K562 (cell line): Measurements from ENCODE around the gene BCAN. TPM values are rescaled to one million over a fixed set of nuclear protein-coding genes. Genes with fewer than 3 reads are reported as not detected.
A peak's percentile ranks its signal among the peaks of the same experiment; 100 is the strongest.

Experiments
- ATAC-seq: fragments of 200-7000 bp; cut with Tn5 transposase; 3 replicates; pipeline ENCODE4 v1.9.1; 2020; ENCODE audit warnings: moderate library complexity
- BruUV-seq: library from RNA; stranded (reverse); fragments of 400-500 nt; replicated peaks from 2 replicates; lab custom pipeline; 2021; lab: Mats Ljungman, UMichigan
- CTCF ChIA-PET: fragments of 300-600 bp; formaldehyde crosslinking; extraction: SDS; loops from one replicate; lab custom pipeline; 2021; ENCODE audit warnings: low intra/inter-chr PET ratio; lab: Yijun Ruan, JAX
- POLR2A ChIA-PET: fragments of 300-600, 350-650 bp; sonication (Branson Sonifier 250); formaldehyde crosslinking; extraction: SDS; loops from one replicate; lab custom pipeline; 2021; ENCODE audit warnings: antibody characterized with exemption, inconsistent platforms; lab: Yijun Ruan, JAX
- DNase-seq, 4 experiments: peaks; one replicate each; pipeline versions ENCODE4 v3.0.0 to v3.0.0-alpha.2; 2011 to 2018; ENCODE audit warnings: low spot score in 3 of 4, mixed read lengths in 3 of 4; ENCODE audit errors: extremely low read depth in 1 of 4
- FAIRE-seq: peaks from 2 replicates; lab custom pipeline; 2011; peaks lifted over from hg19 to GRCh38; lab: Jason Lieb, UNC
- H2AFZ ChIP-seq: 2 replicates; pipeline ENCODE4 v1.6.0; 2011; ENCODE audit warnings: low read depth, low read length, control low read depth, inconsistent platforms
- H3K27ac ChIP-seq: fragments of 200-600 bp; 3 replicates; pipeline ENCODE4 v1.8.0; 2011; ENCODE audit warnings: low read depth, mild to moderate bottlenecking, control low read depth, inconsistent platforms, low read length, moderate library complexity, mixed read lengths; ENCODE audit errors: extremely low read depth
- H3K27me3 ChIP-seq, 2 experiments: fragments of 300-600 bp in 1 of 2; 2 replicates in 1 of 2; 3 replicates in 1 of 2; pipeline versions ENCODE4 v1.6.0 to v1.8.0; 2011; ENCODE audit warnings: inconsistent platforms in 2 of 2, low read length in 2 of 2, mild to moderate bottlenecking in 1 of 2, mixed read lengths in 1 of 2, moderate library complexity in 1 of 2; ENCODE audit not compliant: control insufficient read depth in 2 of 2, insufficient read depth in 2 of 2
- H3K36me3 ChIP-seq: fragments of 300-600 bp; 3 replicates; pipeline ENCODE4 v1.8.0; 2011; ENCODE audit warnings: mild to moderate bottlenecking, low read length, inconsistent platforms; ENCODE audit not compliant: control insufficient read depth, insufficient read depth
- H3K4me1 ChIP-seq, 2 experiments: fragments of 200-600 bp in 1 of 2; replicated peaks in 1 of 2; 2 replicates in 1 of 2; 3 replicates in 1 of 2; pipeline versions ENCODE4 v1.5.1 to v1.8.0; 2011; ENCODE audit warnings: inconsistent platforms in 2 of 2, low read length in 2 of 2, mild to moderate bottlenecking in 1 of 2, mixed read lengths in 1 of 2, moderate library complexity in 1 of 2; ENCODE audit not compliant: control insufficient read depth in 2 of 2, insufficient read depth in 2 of 2
- H3K4me2 ChIP-seq: 2 replicates; pipeline ENCODE4 v1.6.1; 2011; ENCODE audit warnings: low read length, control low read depth, inconsistent platforms, mixed read lengths; ENCODE audit not compliant: insufficient read depth
- H3K4me3 ChIP-seq: fragments of 200-600 bp; sonication (generic), shearing (Covaris generic); 2 replicates; pipeline ENCODE4 v1.5.1; 2016; ENCODE audit warnings: control low read depth, inconsistent platforms
- H3K79me2 ChIP-seq: fragments of 200-600 bp; 3 replicates; pipeline ENCODE4 v1.8.0; 2011; ENCODE audit warnings: low read length, inconsistent platforms; ENCODE audit not compliant: control insufficient read depth, insufficient read depth
- H3K9ac ChIP-seq, 2 experiments: 2 replicates each; pipeline versions ENCODE4 v1.6.0 to v1.6.1; 2011; ENCODE audit warnings: low read depth in 2 of 2, low read length in 2 of 2, control low read depth in 1 of 2, inconsistent platforms in 1 of 2, mild to moderate bottlenecking in 1 of 2, mixed read lengths in 1 of 2; ENCODE audit not compliant: insufficient read depth in 1 of 2
- H3K9me1 ChIP-seq: one replicate; pipeline ENCODE4 v1.6.0; 2011; ENCODE audit warnings: inconsistent platforms, mild to moderate bottlenecking, low read length, moderate library complexity; ENCODE audit not compliant: control insufficient read depth, insufficient read depth
- H3K9me3 ChIP-seq: replicated peaks from 2 replicates; pipeline ENCODE4 v1.5.1; 2011; ENCODE audit warnings: low read depth, low read length, inconsistent platforms; ENCODE audit not compliant: control insufficient read depth, insufficient read depth
- H4K20me1 ChIP-seq: replicated peaks from 2 replicates; pipeline ENCODE4 v1.6.1; 2011; ENCODE audit warnings: low read length, inconsistent platforms, mixed read lengths; ENCODE audit not compliant: control insufficient read depth, insufficient read depth
- MCM2 ChIP-seq: fragments of 450-650 bp; IDR thresholded peaks from 2 replicates; pipeline ENCODE4 v1.6.1; 2017; ENCODE audit warnings: low read depth, mild to moderate bottlenecking
- ZFP36 ChIP-seq: fragments of 150-350 bp; IDR thresholded peaks from 2 replicates; pipeline ENCODE4 v1.6.1; 2018; ENCODE audit warnings: low read length, low read depth; ENCODE audit not compliant: partially characterized antibody
- ZNF263 ChIP-seq: sonication (generic); formaldehyde crosslinking; IDR thresholded peaks from 2 replicates; pipeline ENCODE4 v1.8.0; 2022; ENCODE audit warnings: mild to moderate bottlenecking, missing genetic modification reagents, borderline replicate concordance
- ZNF518B ChIP-seq: fragments of 250-450 bp; sonication (Bioruptor Pico); IDR thresholded peaks from 2 replicates; pipeline ENCODE4 v1.5.0; 2021; ENCODE audit warnings: mild to moderate bottlenecking, moderate library complexity
- WGBS: fragments of 100-300 bp; shearing (Covaris generic); methylation state at CpG from one replicate; pipeline ENCODE4 v1.1.6; 2016; ENCODE audit warnings: low coverage, mixed read lengths; ENCODE audit not compliant: insufficient coverage; ENCODE audit errors: missing lambda C conversion rate; 5-methylcytosine and 5-hydroxymethylcytosine counted together
- in situ Hi-C: fragments of 300-500 bp; cut with MboI; formaldehyde crosslinking; loops from 4 replicates; pipeline ENCODE4 v1.15.0; 2018; ENCODE audit warnings: inconsistent platforms, mixed read lengths
- intact Hi-C: fragments of 100-400 bp; cut with micrococcal nuclease; formaldehyde crosslinking; loops from 2 replicates; pipeline ENCODE4 v1.14.2; 2022
- polyA plus RNA-seq, 8 experiments: library from polyadenylated mRNA; depleted of rRNA in 4 of 8; stranded (reverse) in 5 of 8; unstranded in 3 of 8; fragments of >200 nt; fragmentation: Nextera tagmentation in 2 of 8; fragmentation: Illumina TruSeq in 1 of 8; extraction: Ambion mirVana in 2 of 8; extraction: Trizol in 1 of 8; gene quantifications; 2 replicates each; pipeline versions ENCODE4 v1.2.1 to v1.2.3, GENCODE V29; 2011 to 2014; ENCODE audit warnings: inconsistent platforms in 1 of 8, missing spikeins in 1 of 8
- total RNA-seq, 7 experiments: library from RNA; depleted of rRNA in 6 of 7; stranded (reverse); fragments of >200 nt in 6 of 7; fragmentation: Illumina TruSeq in 2 of 7; extraction: Trizol in 2 of 7; gene quantifications; 2 replicates each; pipeline versions ENCODE4 v1.2.1 to v1.2.3, GENCODE V29; 2011 to 2021; ENCODE audit warnings: low replicate concordance in 1 of 7

The BCAN gene
- total and polyA plus RNA-seq, 9 of the 15 experiments (the other 6 are each of a cell fraction or from before 2014, with no cell fraction given): 0.04 to 0.33 (median 0.14) TPM; not detected in 5

GRCh38 chr1:156669794-156670193, 27.9 kb downstream of the BCAN start:
- ATAC-seq (no peak), FAIRE-seq (no peak), DNase-seq (no peak)
- H3K27me3 ChIP-seq: no peaks in the 10 kb centered on the region
- H3K9me1 ChIP-seq: no peaks in the 10 kb centered on the region
- TF ChIP-seq ZNF263 (CRISPR knock-in tag) (peak; percentile 90), MCM2 (no peak)
- no peaks in the 10 kb centered on the region for H3K36me3 ChIP-seq
- no peaks in the 10 kb centered on the region for H3K9me3 ChIP-seq
- no peak overlapping the region for H2AFZ ChIP-seq
- H3K9ac ChIP-seq: peak overlapping the region in 1 of 2 experiments; percentile 87; a peak in 2 of 4 replicates
- H3K4me3 ChIP-seq: no peak overlapping the region
- H3K79me2 ChIP-seq: no peaks in the 10 kb centered on the region
- ChIA-PET POLR2A (interaction anchor here (2.9 kb wide), 1 partner anchor 8 kb away, joined by 18 read pairs; no protein-coding TSS in a partner anchor), CTCF (no interaction called here)
- intact Hi-C loops (no loop called here), in situ Hi-C loops (no loop called here)
- H3K4me2 ChIP-seq: no peak overlapping the region
- H4K20me1 ChIP-seq: no peaks in the 10 kb centered on the region
- H3K27ac ChIP-seq: no peak overlapping the region
- WGBS: 30% methylated on average over 3 of the region's 5 CpGs
- BruUV-seq: no TSS peak
- H3K4me1 ChIP-seq: peaks cover 22 to 72% of the 10 kb centered on the region in 2 experiments

- Histone ChIP-seq H3K4me1 (peaks cover 17 to 73% of the 10 kb centered on the region in 2 experiments; a peak in 4 of 5 replicates), H3K9ac (peak overlapping the region in 1 of 2 experiments; percentile 87; a peak in 2 of 4 replicates), H3K27ac (no peak overlapping the region), H3K9me3 (no peaks in the 10 kb centered on the region), H3K27me3 (no peaks in the 10 kb centered on the region), H2AFZ (no peak overlapping the region), H4K20me1 (no peaks in the 10 kb centered on the region), H3K4me3 (no peak overlapping the region), H3K36me3 (no peaks in the 10 kb centered on the region), H3K79me2 (no peaks in the 10 kb centered on the region), H3K9me1 (no peaks in the 10 kb centered on the region), H3K4me2 (no peak overlapping the region)
- ChIA-PET CTCF (no interaction called here), POLR2A (interaction anchor here (0.6 to 2.9 kb wide), 2 partner anchors 9 to 290 kb away, joined by 3 to 18 read pairs; no protein-coding TSS in a partner anchor)
- no TSS peak for BruUV-seq
- FAIRE-seq (no peak), DNase-seq (no peak), ATAC-seq (no peak)
- intact Hi-C loops (no loop called here), in situ Hi-C loops (no loop called here)
- WGBS: 67% methylated on average over 6 of the region's 6 CpGs
- no peak for TF ChIP-seq ZNF518B (CRISPR knock-in tag)
- peak; percentile 46 for TF ChIP-seq ZFP36
Observed at GRCh38 chr1:156670359-156670758, 28.4 kb downstream of the BCAN start.
